HEK293 (cell line): ENCODE data around the gene ZNF546.

Experiments
- CTCF ChIA-PET: fragments of 350-600 bp; formaldehyde crosslinking; extraction: SDS; loops from one replicate; lab custom pipeline; 2021; ENCODE audit warnings: antibody characterized with exemption; lab: Yijun Ruan, JAX
- POLR2A ChIA-PET: fragments of 300-600 bp; formaldehyde crosslinking; extraction: SDS; loops from one replicate; lab custom pipeline; 2020; ENCODE audit warnings: antibody characterized with exemption, inconsistent platforms; lab: Yijun Ruan, JAX
- H3K27ac ChIP-seq: fragments of 200-500 bp; sonication (Bioruptor generic); 2 replicates; pipeline ENCODE4 v1.5.1; 2014; ENCODE audit warnings: low read depth, low read length, control low read depth, inconsistent platforms; ENCODE audit errors: extremely low read depth
- H3K36me3 ChIP-seq, 2 experiments: fragments of 200-500 bp in 1 of 2; sonication (Bioruptor generic) in 1 of 2; 1 replicate in 1 of 2; 2 replicates in 1 of 2; pipeline ENCODE4 v1.5.1; 2014 to 2017; ENCODE audit warnings: inconsistent platforms in 2 of 2, low read length in 2 of 2; ENCODE audit not compliant: control insufficient read depth in 2 of 2, insufficient read depth in 1 of 2
- H3K4me1 ChIP-seq: fragments of 200-500 bp; sonication (Bioruptor generic); 2 replicates; pipeline ENCODE4 v1.5.1; 2014; ENCODE audit warnings: mild to moderate bottlenecking, low read length, inconsistent platforms; ENCODE audit not compliant: control insufficient read depth, insufficient read depth
- H3K4me3 ChIP-seq: 2 replicates; pipeline ENCODE4 v1.5.1; 2011; ENCODE audit warnings: low read depth, mild to moderate bottlenecking, control low read depth, low read length, moderate library complexity
- H3K9me3 ChIP-seq: fragments of 200-500 bp; sonication (Bioruptor generic); 2 replicates; pipeline ENCODE4 v1.5.1; 2014; ENCODE audit warnings: low read depth, low read length, inconsistent platforms; ENCODE audit not compliant: control insufficient read depth, insufficient read depth
- GLI2 ChIP-seq: fragments of 450-650 bp; formaldehyde crosslinking; IDR thresholded peaks from 2 replicates; pipeline ENCODE4; 2017; ENCODE audit warnings: missing biosample characterization, missing genetic modification characterization, low read depth, borderline replicate concordance
- GLI4 ChIP-seq: fragments of 450-650 bp; formaldehyde crosslinking; IDR thresholded peaks from 2 replicates; pipeline ENCODE4 v1.5.1; 2016; ENCODE audit warnings: missing biosample characterization, missing genetic modification characterization
- OSR2 ChIP-seq: fragments of 450-650 bp; formaldehyde crosslinking; IDR thresholded peaks from 2 replicates; pipeline ENCODE4 v1.5.1; 2016; ENCODE audit warnings: missing biosample characterization, missing genetic modification characterization
- PATZ1 ChIP-seq: fragments of 450-650 bp; formaldehyde crosslinking; IDR thresholded peaks from 2 replicates; pipeline ENCODE4 v1.5.1; 2016; ENCODE audit warnings: missing biosample characterization, missing genetic modification characterization
- RBAK ChIP-seq: fragments of 450-650 bp; formaldehyde crosslinking; IDR thresholded peaks from 2 replicates; pipeline ENCODE4 v1.5.1; 2016; ENCODE audit warnings: missing biosample characterization, missing genetic modification characterization
- SCRT1 ChIP-seq: fragments of 450-650 bp; formaldehyde crosslinking; IDR thresholded peaks from 2 replicates; pipeline ENCODE4 v1.5.1; 2016; ENCODE audit warnings: missing biosample characterization, missing genetic modification characterization, borderline replicate concordance
- SETDB1 ChIP-seq: IDR thresholded peaks from one replicate; pipeline ENCODE4 v1.6.1; 2017; ENCODE audit warnings: mild to moderate bottlenecking, low read length, moderate library complexity, mixed read lengths; ENCODE audit not compliant: insufficient read length
- SP7 ChIP-seq: fragments of 450-650 bp; formaldehyde crosslinking; IDR thresholded peaks from 2 replicates; pipeline ENCODE4 v1.5.1; 2016; ENCODE audit warnings: missing biosample characterization, missing genetic modification characterization
- ZBTB8A ChIP-seq: fragments of 450-650 bp; formaldehyde crosslinking; IDR thresholded peaks from 2 replicates; pipeline ENCODE4 v1.5.1; 2016; ENCODE audit warnings: missing biosample characterization, missing genetic modification characterization
- ZFP69B ChIP-seq: fragments of 450-650 bp; formaldehyde crosslinking; IDR thresholded peaks from 2 replicates; pipeline ENCODE4 v1.5.1; 2016; ENCODE audit warnings: missing biosample characterization, missing genetic modification characterization
- ZNF121 ChIP-seq: fragments of 450-650 bp; formaldehyde crosslinking; IDR thresholded peaks from 2 replicates; pipeline ENCODE4 v1.5.1; 2016; ENCODE audit warnings: missing biosample characterization, missing genetic modification characterization
- ZNF16 ChIP-seq: fragments of 450-650 bp; formaldehyde crosslinking; IDR thresholded peaks from 2 replicates; pipeline ENCODE4 v1.5.1; 2016; ENCODE audit warnings: low read depth, missing biosample characterization, missing genetic modification characterization
- ZNF211 ChIP-seq: fragments of 450-650 bp; formaldehyde crosslinking; IDR thresholded peaks from 2 replicates; pipeline ENCODE4 v1.5.1; 2016; ENCODE audit warnings: low read depth, missing biosample characterization, missing genetic modification characterization
- ZNF280C ChIP-seq: fragments of 450-650 bp; formaldehyde crosslinking; IDR thresholded peaks from 2 replicates; pipeline ENCODE4 v1.5.1; 2016; ENCODE audit warnings: missing biosample characterization, missing genetic modification characterization
- ZNF311 ChIP-seq: fragments of 450-650 bp; formaldehyde crosslinking; IDR thresholded peaks from 2 replicates; pipeline ENCODE4 v1.5.1; 2017; ENCODE audit warnings: missing biosample characterization, missing genetic modification characterization, borderline replicate concordance
- ZNF362 ChIP-seq: fragments of 450-650 bp; formaldehyde crosslinking; IDR thresholded peaks from 2 replicates; pipeline ENCODE4 v1.5.1; 2016; ENCODE audit warnings: missing biosample characterization, missing genetic modification characterization
- ZNF416 ChIP-seq: fragments of 450-650 bp; formaldehyde crosslinking; IDR thresholded peaks from 2 replicates; pipeline ENCODE4 v1.5.1; 2016; ENCODE audit warnings: missing biosample characterization, missing genetic modification characterization
- ZNF501 ChIP-seq: fragments of 450-650 bp; formaldehyde crosslinking; IDR thresholded peaks from 2 replicates; pipeline ENCODE4 v1.5.1; 2016; ENCODE audit warnings: missing biosample characterization, missing genetic modification characterization
- ZNF529 ChIP-seq: fragments of 450-650 bp; formaldehyde crosslinking; IDR thresholded peaks from 2 replicates; pipeline ENCODE4 v1.5.1; 2017; ENCODE audit warnings: missing genetic modification characterization, missing biosample characterization; ENCODE audit not compliant: insufficient replicate concordance
- ZNF530 ChIP-seq: fragments of 450-650 bp; formaldehyde crosslinking; IDR thresholded peaks from 2 replicates; pipeline ENCODE4 v1.5.1; 2016; ENCODE audit warnings: low read depth, missing biosample characterization, missing genetic modification characterization
- ZNF544 ChIP-seq: fragments of 450-650 bp; formaldehyde crosslinking; IDR thresholded peaks from 2 replicates; pipeline ENCODE4 v1.5.0; 2017; ENCODE audit warnings: missing biosample characterization, missing genetic modification characterization
- ZNF785 ChIP-seq: fragments of 450-650 bp; formaldehyde crosslinking; IDR thresholded peaks from 2 replicates; pipeline ENCODE4 v1.5.1; 2016; ENCODE audit warnings: missing biosample characterization, missing genetic modification characterization
- ZNF792 ChIP-seq: fragments of 450-650 bp; formaldehyde crosslinking; IDR thresholded peaks from 2 replicates; pipeline ENCODE4 v1.5.1; 2016; ENCODE audit warnings: missing biosample characterization, missing genetic modification characterization
- ZNF830 ChIP-seq: fragments of 450-650 bp; IDR thresholded peaks from 2 replicates; pipeline ENCODE4 v1.5.0; 2018; ENCODE audit warnings: missing biosample characterization, missing genetic modification characterization, low read depth, mild to moderate bottlenecking, moderate library complexity
- TF ChIP-seq, protein P1 (sequence below): fragments of 450-650 bp; formaldehyde crosslinking; IDR thresholded peaks from 2 replicates; pipeline ENCODE4 v1.5.1; 2017; ENCODE audit warnings: missing biosample characterization, missing genetic modification characterization
- TF ChIP-seq, protein P2 (sequence below): fragments of 450-650 bp; formaldehyde crosslinking; IDR thresholded peaks from 2 replicates; pipeline ENCODE4 v1.5.1; 2017; ENCODE audit warnings: missing biosample characterization, missing genetic modification characterization

Gene ZNF546

DNA sequence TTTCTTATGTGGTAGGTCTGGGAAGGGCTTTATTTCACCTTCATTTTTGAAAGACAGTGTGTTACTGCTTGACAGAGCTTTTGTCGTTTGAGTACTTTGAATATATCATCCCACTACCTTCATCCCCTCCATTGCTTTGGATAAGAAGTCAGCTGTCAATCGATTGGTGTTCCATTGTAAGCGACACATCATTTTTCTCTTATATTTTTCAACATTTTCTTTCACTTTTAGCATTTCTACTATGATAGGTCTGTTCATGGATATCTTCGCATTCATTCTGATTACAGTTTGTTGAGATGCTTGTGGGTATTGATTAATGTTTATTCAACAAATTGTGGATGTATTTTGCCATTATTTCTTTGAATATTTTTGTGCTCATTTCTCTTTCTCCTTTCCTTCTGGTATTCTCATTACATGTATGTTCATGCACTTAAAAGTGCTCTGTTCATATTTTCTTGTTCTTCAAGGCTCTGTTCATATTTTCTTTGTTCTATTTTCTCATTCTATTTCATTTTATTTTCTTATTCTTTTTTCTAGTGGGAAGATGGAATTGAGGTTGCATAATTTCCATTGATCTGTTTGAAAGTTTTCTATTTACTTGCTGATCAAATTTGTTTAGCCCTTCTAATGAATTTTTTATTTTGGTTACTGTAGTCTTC lies 29.2 kb downstream of the ZNF546 start:
- ChIA-PET POLR2A (no interaction called here), CTCF (no interaction called here)
- Histone ChIP-seq H3K4me1 (no peaks in the 10 kb centered on the region), H3K9me3 (peaks cover 65% of the 10 kb centered on the region), H3K27ac (no peak overlapping the region), H3K36me3 (peaks cover 0 to 15% of the 10 kb centered on the region in 2 experiments; a peak in 2 of 3 replicates), H3K4me3 (no peak overlapping the region)
- TF ChIP-seq SETDB1 (peak; percentile 90), PATZ1 (no peak), ZNF211 (tag by site-specific recombination) (0 out of 2 replicates have a peak, but pooled peaks have one; percentile 10), RBAK (tag by site-specific recombination) (peak; percentile 54; the same call in 1 of the 2 replicates), ZNF311 (tag by site-specific recombination) (peak; percentile 91), ZNF544 (tag by site-specific recombination) (0 out of 2 replicates have a peak, but pooled peaks have one; percentile 13), ZBTB8A (tag by site-specific recombination) (no peak), SP7 (tag by site-specific recombination) (0 out of 2 replicates have a peak, but pooled peaks have one; percentile 8)

GRCh38 chr19:40026597-40026970 lies 29.7 kb downstream of the ZNF546 start:
- ChIA-PET POLR2A (interaction anchor here (1.6 kb wide), 1 partner anchor 56 kb away, joined by 3 read pairs; the partner anchor contains the start of gene PSMC4), CTCF (interaction anchor here (0.5 to 0.9 kb wide), 3 partner anchors 10 to 1665 kb away, joined by 3 read pairs; no protein-coding TSS in a partner anchor)
- Histone ChIP-seq H3K9me3 (peaks cover 64% of the 10 kb centered on the region), H3K27ac (no peak overlapping the region), H3K4me1 (no peaks in the 10 kb centered on the region), H3K4me3 (no peak overlapping the region), H3K36me3 (peaks cover 0 to 19% of the 10 kb centered on the region in 2 experiments; a peak in 2 of 3 replicates)
- TF ChIP-seq SCRT1 (peak; percentile 77), GLI4 (tag by site-specific recombination) (no peak), OSR2 (no peak), ZNF830 (no peak), ZNF529 (no peak), ZNF792 (tag by site-specific recombination) (no peak), ZNF416 (0 out of 2 replicates have a peak, but pooled peaks have one; percentile 21), ZNF530 (tag by site-specific recombination) (no peak), ZNF121 (no peak), ZFP69B (tag by site-specific recombination) (no peak), ZNF362 (0 out of 2 replicates have a peak, but pooled peaks have one; percentile 33), ZNF501 (tag by site-specific recombination) (no peak), GLI2 (no peak), ZNF280C (tag by site-specific recombination) (no peak), RBAK (tag by site-specific recombination) (0 out of 2 replicates have a peak, but pooled peaks have one; percentile 1), ZNF785 (0 out of 2 replicates have a peak, but pooled peaks have one; percentile 32), ZNF16 (tag by site-specific recombination) (no peak)
- TF ChIP-seq, protein P1, sequence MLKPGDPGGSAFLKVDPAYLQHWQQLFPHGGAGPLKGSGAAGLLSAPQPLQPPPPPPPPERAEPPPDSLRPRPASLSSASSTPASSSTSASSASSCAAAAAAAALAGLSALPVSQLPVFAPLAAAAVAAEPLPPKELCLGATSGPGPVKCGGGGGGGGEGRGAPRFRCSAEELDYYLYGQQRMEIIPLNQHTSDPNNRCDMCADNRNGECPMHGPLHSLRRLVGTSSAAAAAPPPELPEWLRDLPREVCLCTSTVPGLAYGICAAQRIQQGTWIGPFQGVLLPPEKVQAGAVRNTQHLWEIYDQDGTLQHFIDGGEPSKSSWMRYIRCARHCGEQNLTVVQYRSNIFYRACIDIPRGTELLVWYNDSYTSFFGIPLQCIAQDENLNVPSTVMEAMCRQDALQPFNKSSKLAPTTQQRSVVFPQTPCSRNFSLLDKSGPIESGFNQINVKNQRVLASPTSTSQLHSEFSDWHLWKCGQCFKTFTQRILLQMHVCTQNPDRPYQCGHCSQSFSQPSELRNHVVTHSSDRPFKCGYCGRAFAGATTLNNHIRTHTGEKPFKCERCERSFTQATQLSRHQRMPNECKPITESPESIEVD = no peak
- TF ChIP-seq, protein P2, sequence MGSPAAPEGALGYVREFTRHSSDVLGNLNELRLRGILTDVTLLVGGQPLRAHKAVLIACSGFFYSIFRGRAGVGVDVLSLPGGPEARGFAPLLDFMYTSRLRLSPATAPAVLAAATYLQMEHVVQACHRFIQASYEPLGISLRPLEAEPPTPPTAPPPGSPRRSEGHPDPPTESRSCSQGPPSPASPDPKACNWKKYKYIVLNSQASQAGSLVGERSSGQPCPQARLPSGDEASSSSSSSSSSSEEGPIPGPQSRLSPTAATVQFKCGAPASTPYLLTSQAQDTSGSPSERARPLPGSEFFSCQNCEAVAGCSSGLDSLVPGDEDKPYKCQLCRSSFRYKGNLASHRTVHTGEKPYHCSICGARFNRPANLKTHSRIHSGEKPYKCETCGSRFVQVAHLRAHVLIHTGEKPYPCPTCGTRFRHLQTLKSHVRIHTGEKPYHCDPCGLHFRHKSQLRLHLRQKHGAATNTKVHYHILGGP (tag by site-specific recombination) = no peak
